Superior temporal gyrus (tissue), 1 donor: Measurements from ENCODE around the gene LDLR.

Source experiments
- DNase-seq: peaks from one replicate; pipeline ENCODE4 v3.0.0-alpha.2; 2016; ENCODE audit errors: extremely low spot score

Gene LDLR

GRCh38 chr19:11089254-11090013 is at the start of gene LDLR:
LDLR (plus strand) TSS chr19:11089463; CDS start chr19:11089549, 86 bp downstream.
- DNase-seq = peak; percentile 74

DNA sequence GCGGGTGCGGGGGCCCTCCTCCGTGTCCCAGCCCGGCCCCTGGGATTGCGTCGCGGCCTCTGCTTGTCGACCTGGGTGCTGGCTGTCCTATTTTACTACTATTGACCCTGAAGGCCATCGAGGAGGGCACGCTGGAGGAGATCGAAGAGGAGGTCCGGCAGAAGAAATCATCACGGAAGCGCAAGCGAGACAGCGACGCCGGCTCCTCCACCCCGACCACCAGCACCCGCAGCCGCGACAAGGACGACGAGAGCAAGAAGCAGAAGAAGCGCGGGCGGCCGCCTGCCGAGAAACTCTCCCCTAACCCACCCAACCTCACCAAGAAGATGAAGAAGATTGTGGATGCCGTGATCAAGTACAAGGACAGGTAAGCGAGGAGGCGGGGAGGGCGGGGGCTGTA is 48.1 kb upstream of the LDLR start:
- no peak for DNase-seq

DNA sequence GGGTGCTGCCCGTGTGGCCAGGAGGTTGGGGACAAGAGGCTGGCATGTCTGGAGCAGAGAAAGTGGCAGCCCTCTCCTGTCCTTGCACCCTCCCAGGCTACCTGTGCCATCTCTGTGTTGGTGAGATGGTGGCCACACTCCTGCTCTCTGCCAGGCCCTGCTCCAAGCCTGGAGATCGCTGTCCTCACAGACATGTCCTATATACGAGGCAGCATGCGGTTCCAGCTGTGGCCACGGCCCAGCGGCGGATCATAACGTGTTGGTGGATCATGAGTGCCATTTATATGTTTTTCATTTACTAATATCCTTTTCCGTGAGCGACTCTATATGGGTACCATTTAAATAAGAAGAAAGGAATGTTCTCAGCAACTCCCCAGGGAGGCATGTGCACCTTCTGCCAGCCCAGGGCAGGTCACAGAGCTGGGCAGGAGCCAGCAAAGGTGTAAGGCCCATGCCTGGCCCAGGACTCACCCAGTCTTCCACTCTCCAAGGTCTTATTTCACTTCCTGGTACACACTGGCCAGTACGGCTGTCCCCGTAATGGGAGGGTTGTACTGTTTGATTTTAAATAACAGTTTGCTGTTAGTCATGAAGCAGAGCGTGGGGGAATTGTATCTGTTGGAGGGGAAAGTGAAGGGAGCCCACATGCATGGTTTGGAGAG is 47.2 kb upstream of the LDLR start:
- DNase-seq = no peak

DNA sequence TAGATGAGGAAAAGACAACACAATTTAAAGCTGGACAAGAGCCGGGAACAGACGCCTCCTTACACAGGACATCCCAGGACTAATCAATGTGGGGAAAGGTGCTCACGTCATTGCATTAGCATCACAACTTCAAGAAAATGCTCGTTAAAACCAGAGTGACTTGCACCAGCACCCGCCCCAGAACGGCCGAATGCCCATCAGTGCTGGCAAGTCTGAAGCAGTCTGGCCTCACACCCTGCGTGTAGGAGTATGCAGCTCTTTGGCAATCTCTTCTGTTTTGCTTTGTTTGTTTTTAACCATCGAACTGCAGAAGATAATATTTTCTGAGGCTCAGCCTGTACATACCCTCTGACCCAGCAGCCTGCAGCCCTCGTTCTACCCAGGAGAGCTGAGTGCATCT is 44.8 kb upstream of the LDLR start:
- no peak for DNase-seq

DNA sequence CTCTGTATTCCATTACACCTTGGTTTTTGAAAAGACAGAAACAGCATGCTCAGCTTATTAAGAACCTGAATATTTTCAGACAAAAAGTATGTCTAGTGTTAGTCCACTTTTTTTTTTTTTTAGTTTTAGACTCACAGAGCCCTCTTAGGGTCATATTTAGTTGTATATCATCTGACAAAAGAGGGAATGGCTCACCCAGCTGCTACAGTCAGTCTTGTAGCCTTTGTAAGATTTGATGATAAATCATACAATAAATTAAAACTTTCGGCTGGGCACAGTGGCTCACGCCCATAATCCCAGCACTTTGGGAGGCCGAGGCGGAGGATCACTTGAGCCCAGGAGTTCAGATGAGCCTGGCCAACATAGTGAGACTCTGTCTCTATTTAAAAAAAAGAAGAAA is 43.7 kb upstream of the LDLR start:
- no peak for DNase-seq

GRCh38 chr19:11046605-11047354 is 42.5 kb upstream of the LDLR start:
- DNase-seq = no peak

DNA sequence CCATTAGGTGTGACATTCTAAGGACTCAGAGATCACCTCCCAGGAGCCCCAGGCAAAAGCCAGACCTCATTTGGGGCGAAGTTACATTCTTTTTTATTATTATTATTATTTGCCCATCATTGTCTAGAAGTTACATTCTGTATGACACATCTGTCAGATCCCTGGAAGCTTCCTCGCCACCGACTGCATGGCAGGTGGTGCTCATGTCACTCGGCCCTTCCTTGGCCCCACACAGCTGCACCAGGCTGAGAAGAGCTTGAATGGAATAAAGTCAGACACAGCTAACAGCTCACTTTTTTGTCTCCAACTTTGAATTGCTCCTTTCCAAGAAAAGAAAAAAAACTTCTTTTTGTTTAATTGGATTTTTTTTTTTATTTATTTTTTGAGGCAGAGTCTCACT is 41.4 kb upstream of the LDLR start:
- no peak for DNase-seq

- no peak for DNase-seq
Observed at GRCh38 chr19:11050323-11051114, 38.7 kb upstream of the LDLR start.

DNA sequence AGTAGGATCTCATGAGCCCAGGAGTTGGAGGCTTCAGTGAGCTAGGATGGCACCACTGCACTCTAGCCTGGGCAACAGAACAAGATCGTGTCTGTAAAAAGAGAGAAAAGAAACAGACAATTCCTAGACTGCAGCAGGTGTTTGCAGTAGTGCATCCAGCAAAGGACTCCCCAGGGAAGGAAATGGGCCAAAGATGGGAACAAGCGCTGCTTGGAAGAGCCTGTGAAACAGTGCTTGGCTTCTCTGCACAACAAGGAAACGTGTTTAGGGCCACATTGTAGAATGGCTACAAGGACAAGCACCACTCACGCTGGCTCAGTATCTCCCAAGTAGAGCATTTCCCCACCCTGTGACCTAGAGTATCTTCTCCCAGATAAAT is 35.5 kb upstream of the LDLR start:
- no peak for DNase-seq

- no peak for DNase-seq
Observed at GRCh38 chr19:11054200-11054599, 35.1 kb upstream of the LDLR start.

GRCh38 chr19:11054628-11055027 is 34.6 kb upstream of the LDLR start:
- DNase-seq = no peak

- DNase-seq = no peak
Observed at GRCh38 chr19:11058246-11059030, 30.8 kb upstream of the LDLR start.

GRCh38 chr19:11059511-11060358 is 29.5 kb upstream of the LDLR start:
- no peak for DNase-seq

- DNase-seq = no peak
Observed at GRCh38 chr19:11061952-11062351, 27.3 kb upstream of the LDLR start.

- no peak for DNase-seq
Observed at GRCh38 chr19:11063434-11063833, 25.8 kb upstream of the LDLR start.

DNA sequence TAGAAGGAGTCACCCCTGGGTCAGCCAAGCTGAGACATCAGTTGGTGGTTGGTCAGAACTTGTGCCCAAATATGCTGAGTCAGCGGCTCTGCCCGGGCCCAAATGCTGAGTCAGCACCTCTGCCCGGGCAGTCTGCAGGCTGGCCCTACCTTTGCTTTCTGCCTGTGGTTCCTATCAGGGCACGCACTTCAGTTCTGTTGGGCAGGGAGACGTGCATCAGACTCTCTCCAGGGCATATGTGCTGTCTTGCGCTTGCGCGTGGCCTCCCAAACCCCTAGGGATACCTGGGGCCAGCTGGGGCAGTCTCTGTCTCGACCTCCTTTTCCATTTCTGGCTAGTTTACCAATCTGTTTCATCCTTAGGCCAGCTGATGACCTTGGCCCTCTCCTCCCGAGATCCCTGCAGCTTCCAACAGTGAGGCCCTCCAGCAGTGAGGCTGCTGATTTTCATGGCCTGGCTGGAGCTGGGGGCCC is 24.4 kb upstream of the LDLR start:
- DNase-seq = no peak

DNA sequence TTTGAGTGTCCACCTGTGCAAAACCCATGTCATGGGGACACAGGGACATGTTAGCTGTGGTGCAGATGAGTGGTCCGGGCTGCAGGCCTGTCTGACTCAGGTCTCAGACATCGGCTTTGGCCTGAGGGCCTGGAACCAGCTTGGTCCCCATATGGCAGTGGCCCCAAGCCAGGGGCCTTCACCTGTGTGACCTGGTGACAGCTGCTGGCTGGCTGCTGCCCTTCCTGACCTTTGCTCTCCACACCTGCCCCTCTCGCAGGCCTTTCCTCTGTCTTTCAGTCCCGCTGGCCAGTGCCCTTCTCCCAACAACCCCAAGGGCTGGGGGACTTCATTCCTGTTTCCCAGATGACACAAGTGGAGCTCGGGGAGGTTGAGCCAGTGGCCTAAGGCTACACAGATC is 22.9 kb upstream of the LDLR start:
- DNase-seq = no peak

DNA sequence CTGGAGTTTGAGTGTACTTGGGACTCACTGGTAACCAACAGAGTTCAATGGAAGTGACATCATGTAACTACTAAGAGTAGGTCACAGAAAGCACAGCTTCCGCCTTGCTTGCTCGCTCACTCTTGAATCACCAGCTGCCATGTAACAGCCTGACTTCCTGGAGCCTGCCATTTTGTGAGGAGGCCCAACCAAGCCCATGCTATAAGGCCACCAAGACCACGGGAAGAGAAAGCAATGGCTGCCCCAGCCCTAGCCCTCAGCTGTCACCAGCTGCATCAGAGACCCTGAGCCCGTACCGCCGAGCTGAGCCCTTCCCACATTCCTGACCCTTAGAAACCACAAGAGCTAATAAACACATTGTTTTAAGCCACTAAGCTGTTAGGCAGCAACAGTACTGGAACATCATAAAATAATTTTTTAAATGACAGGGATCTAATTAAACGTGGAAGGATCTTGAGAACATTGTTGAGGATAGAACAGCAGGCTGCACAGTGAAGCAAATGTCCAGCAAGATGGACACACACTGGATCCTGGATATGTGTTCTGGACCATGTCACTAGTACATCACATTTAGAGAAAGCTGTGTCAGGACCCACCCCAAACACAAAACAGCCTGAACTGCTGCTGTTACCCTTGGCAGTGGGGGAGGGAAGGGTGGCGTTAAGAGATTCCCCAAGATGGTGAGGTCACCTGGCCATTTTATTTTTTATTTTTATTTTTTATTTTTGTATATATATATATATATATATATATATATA is 21.7 kb upstream of the LDLR start:
- no peak for DNase-seq

DNA sequence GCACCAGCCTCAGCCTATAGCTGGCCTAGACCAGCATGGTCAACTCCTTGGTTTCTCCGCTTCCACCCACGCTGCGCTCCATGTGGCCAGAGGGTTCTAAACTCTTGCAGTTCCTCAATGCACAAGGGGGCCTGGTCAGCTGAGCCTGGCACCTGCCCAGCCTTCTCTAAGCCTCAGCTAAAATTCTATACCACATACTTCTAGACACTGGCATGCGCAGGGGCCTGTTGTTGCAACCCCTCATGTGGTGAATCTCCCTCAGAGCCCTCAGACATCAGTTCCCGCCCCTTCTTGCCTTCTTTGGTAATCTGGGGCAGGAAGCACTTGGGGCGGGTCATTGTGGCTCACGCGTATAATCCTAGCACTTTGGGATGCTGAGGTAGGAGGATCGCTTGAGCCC is 19.7 kb upstream of the LDLR start:
- DNase-seq = no peak
